ENCODE data around the gene PRSS50. TPM values are rescaled to one million over a fixed set of nuclear protein-coding genes. Genes with fewer than 3 reads are reported as not detected.
"Not testable (repeated sequence)": the region's sequence is repeated elsewhere in the genome, so short reads cannot be mapped to it uniquely, and the experiment has no call there.

PRSS50 gene
- polyA plus RNA-seq (2013, experiment 1 of 2): 0.15 TPM
- polyA plus RNA-seq (2013, experiment 2 of 2): 0.25 TPM

- WGBS: 94% methylated on average over 61 of the region's 61 CpGs
Measured at GRCh38 chr3:46717447-46718231, at the start of gene PRSS50. PRSS50 (minus strand) TSS chr3:46717869; CDS start chr3:46717824, 45 bp downstream.

DNA sequence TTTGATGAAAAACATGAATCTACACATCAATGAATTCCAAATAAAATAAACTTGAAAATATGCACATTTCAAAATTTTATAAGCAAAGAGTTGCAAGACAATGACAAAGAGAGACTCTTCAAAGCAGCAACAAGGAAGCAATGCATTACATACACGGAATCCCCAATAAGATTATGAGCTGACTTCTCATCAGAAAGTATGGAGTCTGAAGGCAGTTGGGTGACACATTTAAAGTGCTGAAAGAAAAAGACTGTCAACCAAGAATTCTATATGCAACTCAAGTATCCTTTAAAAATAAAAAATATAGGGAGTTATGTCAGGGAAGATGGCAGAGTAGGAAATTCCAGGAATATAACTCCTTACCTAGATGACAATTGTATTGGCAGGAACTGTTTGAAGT, 46.5 kb upstream of the PRSS50 start:
- no peaks in the 10 kb centered on the region for H3K27me3 ChIP-seq (ENCODE audit: insufficient read depth, low read length)
- no peak overlapping the region for H3K4me3 ChIP-seq (ENCODE audit: low read length)
- peaks cover 5% of the 10 kb centered on the region; the same call in 1 of the 2 replicates for H3K9me3 ChIP-seq (ENCODE audit: insufficient read depth, low read depth, low read length)
- H3K4me1 ChIP-seq (ENCODE audit: insufficient read depth, low read length): peaks cover 7% of the 10 kb centered on the region
- H3K9ac ChIP-seq (ENCODE audit: low read depth, low read length): no peak overlapping the region
- WGBS: 91% methylated on average over 1 of the region's 1 CpG
- H3K36me3 ChIP-seq (ENCODE audit: insufficient read depth, low read length): no peaks in the 10 kb centered on the region
- H3K27ac ChIP-seq (ENCODE audit: low read depth, low read length): no peak overlapping the region

More at GRCh38 chr3:46717447-46718231, at the start of gene PRSS50:
- H3K9me3 ChIP-seq (ENCODE audit: insufficient read depth, low read depth, low read length): no peaks in the 10 kb centered on the region
- H3K27me3 ChIP-seq (ENCODE audit: insufficient read depth, low read length): no peaks in the 10 kb centered on the region
- no peaks in the 10 kb centered on the region for H3K4me1 ChIP-seq (ENCODE audit: insufficient read depth, low read length)
- H3K36me3 ChIP-seq (ENCODE audit: insufficient read depth, low read length): no peaks in the 10 kb centered on the region
- H3K4me3 ChIP-seq (ENCODE audit: low read length): no peak within 1 kb of the TSS
- no peak within 1 kb of the TSS for H3K27ac ChIP-seq (ENCODE audit: low read depth, low read length)
- no peak within 1 kb of the TSS for H3K9ac ChIP-seq (ENCODE audit: low read depth, low read length)

DNA sequence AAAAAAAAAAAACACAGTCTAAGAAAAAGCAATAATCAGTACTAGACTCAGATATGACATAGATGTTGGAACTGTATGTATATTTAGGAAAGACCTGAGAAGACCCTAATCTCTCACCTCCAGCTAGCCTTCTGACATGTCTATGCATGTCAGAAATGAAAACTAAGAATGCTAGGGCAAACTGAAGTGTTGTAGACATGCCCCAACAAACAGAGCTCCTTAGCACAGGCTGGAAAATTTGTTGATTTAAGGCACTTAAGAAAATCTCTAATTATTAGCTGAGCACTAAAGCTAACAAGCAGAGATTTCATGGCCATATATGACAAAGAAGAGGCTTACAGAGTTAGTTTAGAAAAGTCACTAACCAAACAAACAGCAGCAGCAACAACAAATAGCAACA, 45.5 kb upstream of the PRSS50 start:
- H3K9me3 ChIP-seq (ENCODE audit: insufficient read depth, low read depth, low read length): peaks cover 5% of the 10 kb centered on the region; the same call in 1 of the 2 replicates
- H3K27me3 ChIP-seq (ENCODE audit: insufficient read depth, low read length): no peaks in the 10 kb centered on the region
- H3K4me1 ChIP-seq (ENCODE audit: insufficient read depth, low read length): peaks cover 7% of the 10 kb centered on the region
- H3K9ac ChIP-seq (ENCODE audit: low read depth, low read length): no peak overlapping the region
- no peak overlapping the region for H3K4me3 ChIP-seq (ENCODE audit: low read length)
- no peak overlapping the region for H3K27ac ChIP-seq (ENCODE audit: low read depth, low read length)
- H3K36me3 ChIP-seq (ENCODE audit: insufficient read depth, low read length): no peaks in the 10 kb centered on the region

DNA sequence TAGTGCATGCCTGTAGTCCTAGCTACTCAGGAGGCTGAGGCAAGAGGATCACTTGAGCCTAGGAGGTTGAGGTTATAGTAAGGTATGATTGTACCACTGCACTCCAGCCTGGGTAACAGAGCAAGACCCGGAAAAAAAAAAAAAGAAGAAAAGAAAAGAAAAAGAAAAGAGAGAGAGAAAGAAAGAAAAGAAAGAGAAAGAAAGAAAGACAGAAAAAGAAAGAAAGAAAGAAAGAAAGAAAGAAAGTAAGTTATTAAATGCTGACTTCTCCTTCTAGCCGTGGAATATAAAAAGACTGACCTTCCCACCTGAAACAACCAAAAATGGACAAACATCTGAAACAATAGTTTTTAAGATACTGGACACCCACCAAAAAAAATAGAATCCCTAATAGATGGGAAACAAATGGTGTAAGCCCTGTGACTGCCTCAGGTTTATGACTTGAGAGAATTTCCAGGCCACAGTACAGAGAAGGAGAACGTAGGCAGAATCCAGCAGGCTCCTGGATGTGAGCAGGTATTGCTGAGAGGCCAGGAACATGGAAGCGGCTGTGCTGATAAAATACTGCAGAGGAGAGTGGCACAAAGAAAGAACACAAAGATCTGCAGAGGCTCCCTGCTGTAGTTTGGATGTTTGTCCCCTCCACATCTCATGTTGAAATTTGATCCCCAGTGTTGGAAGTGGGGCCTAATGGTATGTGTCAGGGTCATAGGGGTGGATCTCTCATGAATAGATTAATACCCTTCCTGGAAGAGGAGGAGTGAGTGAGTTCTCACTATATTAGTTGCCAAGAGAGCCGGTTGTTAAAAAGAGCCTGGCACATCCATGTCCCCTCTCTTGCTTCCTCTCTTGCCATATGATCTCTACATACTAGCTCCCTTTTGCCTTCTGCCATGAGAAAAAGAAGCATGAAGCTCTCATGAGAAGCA, 41.8 kb upstream of the PRSS50 start:
- no peak overlapping the region for H3K9ac ChIP-seq (ENCODE audit: low read depth, low read length)
- H3K4me1 ChIP-seq (ENCODE audit: insufficient read depth, low read length): peaks cover 7% of the 10 kb centered on the region
- no peaks in the 10 kb centered on the region for H3K27me3 ChIP-seq (ENCODE audit: insufficient read depth, low read length)
- WGBS: 85% methylated on average over 5 of the region's 5 CpGs
- H3K9me3 ChIP-seq (ENCODE audit: insufficient read depth, low read depth, low read length): no peaks in the 10 kb centered on the region
- H3K4me3 ChIP-seq (ENCODE audit: low read length): no peak overlapping the region
- H3K27ac ChIP-seq (ENCODE audit: low read depth, low read length): no peak overlapping the region
- no peaks in the 10 kb centered on the region for H3K36me3 ChIP-seq (ENCODE audit: insufficient read depth, low read length)

GRCh38 chr3:46756642-46757041, 39.0 kb upstream of the PRSS50 start:
- Histone ChIP-seq H3K9me3 (ENCODE audit: insufficient read depth, low read depth, low read length) (no peaks in the 10 kb centered on the region), H3K27ac (ENCODE audit: low read depth, low read length) (no peak overlapping the region), H3K36me3 (ENCODE audit: insufficient read depth, low read length) (no peaks in the 10 kb centered on the region), H3K4me1 (ENCODE audit: insufficient read depth, low read length) (peaks cover 7% of the 10 kb centered on the region), H3K27me3 (ENCODE audit: insufficient read depth, low read length) (no peaks in the 10 kb centered on the region; the same call in 1 of the 2 replicates), H3K9ac (ENCODE audit: low read depth, low read length) (no peak overlapping the region), H3K4me3 (ENCODE audit: low read length) (no peak overlapping the region)
- 95% methylated on average over 31 of the region's 31 CpGs for WGBS

DNA sequence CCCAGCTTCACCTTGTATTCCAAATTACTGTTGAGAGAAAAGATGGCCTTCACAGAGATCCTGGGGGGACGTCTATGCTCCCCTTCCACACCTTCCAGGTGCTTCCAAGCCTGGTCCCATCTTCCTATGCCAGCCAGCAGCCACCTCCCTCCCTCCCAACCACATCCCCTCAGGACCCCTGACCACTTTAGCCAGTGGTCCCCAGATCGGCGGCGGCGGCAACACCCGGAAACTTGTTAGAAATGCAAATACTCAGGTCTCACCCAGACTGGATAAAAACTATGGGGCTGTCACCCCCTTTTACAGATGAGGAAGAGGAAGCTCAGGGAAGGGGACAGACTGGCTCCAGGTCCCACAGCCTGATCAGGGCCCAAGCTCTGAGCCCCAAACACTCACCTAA, 38.0 kb upstream of the PRSS50 start:
- Histone ChIP-seq H3K27ac (ENCODE audit: low read depth, low read length) (no peak overlapping the region), H3K4me1 (ENCODE audit: insufficient read depth, low read length) (peaks cover 7% of the 10 kb centered on the region), H3K9me3 (ENCODE audit: insufficient read depth, low read depth, low read length) (no peaks in the 10 kb centered on the region), H3K27me3 (ENCODE audit: insufficient read depth, low read length) (no peaks in the 10 kb centered on the region; the same call in 1 of the 2 replicates), H3K4me3 (ENCODE audit: low read length) (no peak overlapping the region), H3K36me3 (ENCODE audit: insufficient read depth, low read length) (no peaks in the 10 kb centered on the region), H3K9ac (ENCODE audit: low read depth, low read length) (no peak overlapping the region)
- 93% methylated on average over 6 of the region's 6 CpGs for WGBS

GRCh38 chr3:46753127-46753526, 35.5 kb upstream of the PRSS50 start:
- WGBS: 92% methylated on average over 6 of the region's 6 CpGs
- not testable (repeated sequence) for H3K4me3 ChIP-seq (ENCODE audit: low read length); H3K9ac ChIP-seq (ENCODE audit: low read depth, low read length); H3K27me3 ChIP-seq (ENCODE audit: insufficient read depth, low read length); H3K27ac ChIP-seq (ENCODE audit: low read depth, low read length); H3K9me3 ChIP-seq (ENCODE audit: insufficient read depth, low read depth, low read length); H3K36me3 ChIP-seq (ENCODE audit: insufficient read depth, low read length); H3K4me1 ChIP-seq (ENCODE audit: insufficient read depth, low read length)

DNA sequence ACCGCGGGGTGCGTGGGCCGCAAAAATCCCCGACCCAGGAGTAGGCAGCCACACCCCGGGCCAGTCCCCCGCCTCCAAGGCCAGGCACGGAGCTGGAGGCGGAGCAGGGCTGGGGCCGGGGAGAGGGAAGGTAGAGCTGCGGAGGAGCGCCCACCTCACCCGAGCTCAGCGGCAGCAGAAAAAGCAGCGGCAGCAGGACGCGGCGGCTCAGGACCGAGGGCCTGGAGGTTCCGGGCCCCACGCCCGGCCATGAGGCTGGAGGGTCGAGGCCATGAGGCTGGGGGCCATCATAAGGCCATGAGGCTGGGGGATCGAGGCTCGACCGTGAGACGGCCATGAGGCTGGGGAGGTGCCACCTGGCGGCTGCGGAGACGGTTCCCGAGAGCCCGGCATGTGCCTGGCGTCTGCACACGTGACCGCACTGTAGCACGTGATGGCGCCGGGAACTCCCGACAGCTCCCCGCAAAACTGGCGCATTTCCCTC, 32.9 kb upstream of the PRSS50 start:
- Histone ChIP-seq H3K4me1 (ENCODE audit: insufficient read depth, low read length) (no peaks in the 10 kb centered on the region; the same call in 1 of the 2 replicates), H3K4me3 (ENCODE audit: low read length) (no peak overlapping the region), H3K27me3 (ENCODE audit: insufficient read depth, low read length) (no peaks in the 10 kb centered on the region; the same call in 1 of the 2 replicates), H3K9me3 (ENCODE audit: insufficient read depth, low read depth, low read length) (no peaks in the 10 kb centered on the region), H3K36me3 (ENCODE audit: insufficient read depth, low read length) (no peaks in the 10 kb centered on the region), H3K27ac (ENCODE audit: low read depth, low read length) (no peak overlapping the region), H3K9ac (ENCODE audit: low read depth, low read length) (no peak overlapping the region)
- 94% methylated on average over 41 of the region's 41 CpGs for WGBS

- H3K27ac ChIP-seq (ENCODE audit: low read depth, low read length): no peak overlapping the region
- H3K4me1 ChIP-seq (ENCODE audit: insufficient read depth, low read length): no peaks in the 10 kb centered on the region; the same call in 1 of the 2 replicates
- H3K4me3 ChIP-seq (ENCODE audit: low read length): no peak overlapping the region
- no peaks in the 10 kb centered on the region; the same call in 1 of the 2 replicates for H3K27me3 ChIP-seq (ENCODE audit: insufficient read depth, low read length)
- WGBS: 94% methylated on average over 4 of the region's 4 CpGs
- H3K9ac ChIP-seq (ENCODE audit: low read depth, low read length): no peak overlapping the region
- H3K9me3 ChIP-seq (ENCODE audit: insufficient read depth, low read depth, low read length): no peaks in the 10 kb centered on the region
- no peaks in the 10 kb centered on the region for H3K36me3 ChIP-seq (ENCODE audit: insufficient read depth, low read length)
Measured at GRCh38 chr3:46749129-46749528, 31.5 kb upstream of the PRSS50 start.

DNA sequence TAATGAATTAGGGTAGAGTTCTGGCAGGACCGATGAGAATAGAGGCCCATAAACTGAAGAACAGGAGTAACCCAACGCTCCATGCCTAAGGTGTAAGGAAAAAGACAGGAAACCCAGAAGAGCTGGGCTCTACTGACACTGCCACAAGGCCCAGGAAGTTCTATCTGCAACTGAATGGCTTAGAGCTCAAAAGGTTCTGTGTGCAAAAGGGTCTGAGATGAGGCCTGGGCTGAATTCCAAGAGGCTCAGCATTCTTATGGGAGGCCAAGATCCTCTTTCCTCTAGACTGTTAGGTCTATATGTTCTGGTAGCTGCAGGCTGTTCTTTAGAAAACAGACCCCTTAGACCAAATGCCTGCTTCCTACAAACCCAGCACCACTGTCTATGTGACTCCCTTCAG, 30.5 kb upstream of the PRSS50 start:
- Histone ChIP-seq H3K9me3 (ENCODE audit: insufficient read depth, low read depth, low read length) (no peaks in the 10 kb centered on the region), H3K4me1 (ENCODE audit: insufficient read depth, low read length) (no peaks in the 10 kb centered on the region; the same call in 1 of the 2 replicates), H3K27ac (ENCODE audit: low read depth, low read length) (no peak overlapping the region), H3K36me3 (ENCODE audit: insufficient read depth, low read length) (no peaks in the 10 kb centered on the region), H3K4me3 (ENCODE audit: low read length) (no peak overlapping the region), H3K9ac (ENCODE audit: low read depth, low read length) (no peak overlapping the region), H3K27me3 (ENCODE audit: insufficient read depth, low read length) (no peaks in the 10 kb centered on the region; the same call in 1 of the 2 replicates)
- WGBS: 77% methylated on average over 2 of the region's 2 CpGs

DNA sequence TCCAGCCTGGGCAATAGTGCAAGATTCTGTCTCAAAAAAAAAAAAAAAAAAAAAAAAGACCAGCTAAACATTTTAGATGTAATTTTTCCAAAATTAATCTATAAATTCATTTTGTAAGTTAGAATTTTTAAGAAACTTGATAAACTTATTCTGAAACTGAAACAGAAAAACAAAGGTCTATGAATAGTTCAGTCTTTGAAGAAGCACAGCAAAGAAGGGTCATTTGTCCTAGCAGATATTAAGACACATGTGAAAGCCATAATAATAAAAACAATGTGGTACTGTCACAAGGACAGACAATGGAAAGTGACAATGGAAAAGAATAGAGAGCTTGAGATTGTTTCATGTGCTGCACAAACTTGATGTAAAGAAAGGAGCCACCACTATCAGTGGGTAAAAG, 29.0 kb upstream of the PRSS50 start:
- H3K27me3 ChIP-seq (ENCODE audit: insufficient read depth, low read length): no peaks in the 10 kb centered on the region
- H3K4me1 ChIP-seq (ENCODE audit: insufficient read depth, low read length): no peaks in the 10 kb centered on the region; the same call in 1 of the 2 replicates
- no peaks in the 10 kb centered on the region for H3K36me3 ChIP-seq (ENCODE audit: insufficient read depth, low read length)
- H3K27ac ChIP-seq (ENCODE audit: low read depth, low read length): no peak overlapping the region
- no peaks in the 10 kb centered on the region for H3K9me3 ChIP-seq (ENCODE audit: insufficient read depth, low read depth, low read length)
- no peak overlapping the region for H3K4me3 ChIP-seq (ENCODE audit: low read length)
- no peak overlapping the region for H3K9ac ChIP-seq (ENCODE audit: low read depth, low read length)

Data from HUES64 (cell line).